LNCAP (cell line): ENCODE data around the gene OR5K4.

Source experiments
- TF ChIP-seq, protein P1 (sequence below): fragments of 450-650 bp; IDR thresholded peaks from 2 replicates; pipeline ENCODE4 v1.5.1; 2017; ENCODE audit warnings: mild to moderate bottlenecking

Gene OR5K4

DNA sequence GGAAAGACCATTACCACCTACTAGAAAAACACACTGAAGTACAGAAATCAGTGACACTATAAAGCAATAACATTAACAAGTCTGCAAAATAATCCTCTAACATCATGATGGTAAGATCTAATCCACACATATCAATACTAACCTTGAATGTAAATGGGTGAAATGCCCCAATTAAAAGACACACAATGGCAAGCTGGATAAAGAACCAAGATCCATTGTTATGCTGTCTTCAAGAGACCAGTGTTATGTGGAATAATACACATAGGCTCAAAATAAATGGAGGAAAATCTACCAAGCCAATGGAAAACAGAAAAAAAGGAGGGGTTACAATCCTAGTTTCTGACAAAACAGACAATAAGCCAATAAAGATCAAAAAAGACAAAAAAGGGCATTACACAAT lies 50.4 kb downstream of the OR5K4 start:
- TF ChIP-seq, protein P1, sequence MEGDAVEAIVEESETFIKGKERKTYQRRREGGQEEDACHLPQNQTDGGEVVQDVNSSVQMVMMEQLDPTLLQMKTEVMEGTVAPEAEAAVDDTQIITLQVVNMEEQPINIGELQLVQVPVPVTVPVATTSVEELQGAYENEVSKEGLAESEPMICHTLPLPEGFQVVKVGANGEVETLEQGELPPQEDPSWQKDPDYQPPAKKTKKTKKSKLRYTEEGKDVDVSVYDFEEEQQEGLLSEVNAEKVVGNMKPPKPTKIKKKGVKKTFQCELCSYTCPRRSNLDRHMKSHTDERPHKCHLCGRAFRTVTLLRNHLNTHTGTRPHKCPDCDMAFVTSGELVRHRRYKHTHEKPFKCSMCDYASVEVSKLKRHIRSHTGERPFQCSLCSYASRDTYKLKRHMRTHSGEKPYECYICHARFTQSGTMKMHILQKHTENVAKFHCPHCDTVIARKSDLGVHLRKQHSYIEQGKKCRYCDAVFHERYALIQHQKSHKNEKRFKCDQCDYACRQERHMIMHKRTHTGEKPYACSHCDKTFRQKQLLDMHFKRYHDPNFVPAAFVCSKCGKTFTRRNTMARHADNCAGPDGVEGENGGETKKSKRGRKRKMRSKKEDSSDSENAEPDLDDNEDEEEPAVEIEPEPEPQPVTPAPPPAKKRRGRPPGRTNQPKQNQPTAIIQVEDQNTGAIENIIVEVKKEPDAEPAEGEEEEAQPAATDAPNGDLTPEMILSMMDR, result no peak
